H1 (cell line): Measurements from ENCODE around the gene DKK3. TPM values are rescaled to one million over a fixed set of nuclear protein-coding genes. Genes with fewer than 3 reads are reported as not detected.

Experiments
- HDAC2 ChIP-seq, 2 experiments: fragments of 300-600 bp in 1 of 2; sonication (generic) in 1 of 2; IDR thresholded peaks; 2 replicates each; pipeline ENCODE4 v1.6.1; 2011 to 2012; ENCODE audit warnings: low read depth in 2 of 2, low read length in 2 of 2, mild to moderate bottlenecking in 2 of 2, moderate library complexity in 2 of 2, borderline replicate concordance in 1 of 2, inconsistent platforms in 1 of 2
- POLR2A ChIP-seq, 2 experiments: IDR thresholded peaks; 1 replicate in 1 of 2; 2 replicates in 1 of 2; pipeline ENCODE4 v1.6.1; 2011; ENCODE audit warnings: low read depth in 2 of 2, low read length in 2 of 2, mild to moderate bottlenecking in 2 of 2; ENCODE audit errors: control extremely low read depth in 1 of 2
- SIRT6 ChIP-seq: IDR thresholded peaks from one replicate; pipeline ENCODE4 v1.7.1; 2012; ENCODE audit warnings: low read length, inconsistent platforms
- polyA plus RNA-seq, 7 experiments: library from polyadenylated mRNA; depleted of rRNA in 3 of 7; stranded (reverse) in 5 of 7; unstranded in 2 of 7; fragments of >200 nt in 5 of 7; fragments of 200-250 nt in 2 of 7; gene quantifications; 1 replicate in 5 of 7; 2 replicates in 1 of 7; 4 replicates in 1 of 7; pipeline versions ENCODE4 v1.2.1 to v1.2.3, GENCODE V29; 2011 to 2013; ENCODE audit warnings: missing spikeins in 2 of 7, mixed read lengths in 2 of 7
- total RNA-seq: library from RNA; stranded (reverse); fragmentation: NEBNext Ultra II Directional; extraction: Animal tissue kit (Norgen Biotek cat#: 25700); gene quantifications from 2 replicates; pipeline ENCODE4 v1.2.1, GENCODE V29; 2021
- TF ChIP-seq, protein P1 (sequence below): fragments of 300-600 bp; sonication (generic); IDR thresholded peaks from 2 replicates; pipeline ENCODE4 v1.7.1; 2012; ENCODE audit warnings: low read length, moderate library complexity, mild to moderate bottlenecking, inconsistent platforms; ENCODE audit not compliant: insufficient replicate concordance

The DKK3 gene
- total and polyA plus RNA-seq, 2 of the 8 experiments (the other 6 are each of a cell fraction or from before 2014, with no cell fraction given): 30.0 to 40.1 TPM

DNA sequence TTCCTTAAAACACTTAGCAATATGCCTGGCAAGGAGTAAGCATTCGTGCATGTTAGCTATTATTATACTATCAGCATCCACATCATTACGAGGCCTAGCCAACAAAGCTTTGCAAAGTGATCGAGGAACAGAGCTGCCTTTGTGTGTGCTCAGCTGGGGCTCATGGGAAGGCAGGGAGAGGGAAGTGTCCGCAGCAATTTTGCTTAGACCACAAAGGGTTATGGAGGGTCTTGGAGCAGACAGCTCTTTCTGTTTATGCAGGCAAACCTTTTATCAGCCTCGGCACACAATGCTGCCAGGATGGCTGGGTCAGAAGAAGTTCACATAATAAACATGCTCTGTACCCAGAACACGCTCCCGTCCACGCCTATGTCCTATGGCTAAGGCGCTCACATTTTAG, 10.9 kb upstream of the DKK3 start (continued):
- TF ChIP-seq POLR2A (IDR thresholded peaks at IDR 0.05; ENCODE audit: control extremely low read depth in 1 of 2, low read depth in 2 of 2, low read length in 2 of 2) (no peak), HDAC2 (IDR thresholded peaks at IDR 0.05; ENCODE audit: borderline replicate concordance in 1 of 2, low read depth in 2 of 2, low read length in 2 of 2) (no peak), SIRT6 (no peak)
- TF ChIP-seq, protein P1, sequence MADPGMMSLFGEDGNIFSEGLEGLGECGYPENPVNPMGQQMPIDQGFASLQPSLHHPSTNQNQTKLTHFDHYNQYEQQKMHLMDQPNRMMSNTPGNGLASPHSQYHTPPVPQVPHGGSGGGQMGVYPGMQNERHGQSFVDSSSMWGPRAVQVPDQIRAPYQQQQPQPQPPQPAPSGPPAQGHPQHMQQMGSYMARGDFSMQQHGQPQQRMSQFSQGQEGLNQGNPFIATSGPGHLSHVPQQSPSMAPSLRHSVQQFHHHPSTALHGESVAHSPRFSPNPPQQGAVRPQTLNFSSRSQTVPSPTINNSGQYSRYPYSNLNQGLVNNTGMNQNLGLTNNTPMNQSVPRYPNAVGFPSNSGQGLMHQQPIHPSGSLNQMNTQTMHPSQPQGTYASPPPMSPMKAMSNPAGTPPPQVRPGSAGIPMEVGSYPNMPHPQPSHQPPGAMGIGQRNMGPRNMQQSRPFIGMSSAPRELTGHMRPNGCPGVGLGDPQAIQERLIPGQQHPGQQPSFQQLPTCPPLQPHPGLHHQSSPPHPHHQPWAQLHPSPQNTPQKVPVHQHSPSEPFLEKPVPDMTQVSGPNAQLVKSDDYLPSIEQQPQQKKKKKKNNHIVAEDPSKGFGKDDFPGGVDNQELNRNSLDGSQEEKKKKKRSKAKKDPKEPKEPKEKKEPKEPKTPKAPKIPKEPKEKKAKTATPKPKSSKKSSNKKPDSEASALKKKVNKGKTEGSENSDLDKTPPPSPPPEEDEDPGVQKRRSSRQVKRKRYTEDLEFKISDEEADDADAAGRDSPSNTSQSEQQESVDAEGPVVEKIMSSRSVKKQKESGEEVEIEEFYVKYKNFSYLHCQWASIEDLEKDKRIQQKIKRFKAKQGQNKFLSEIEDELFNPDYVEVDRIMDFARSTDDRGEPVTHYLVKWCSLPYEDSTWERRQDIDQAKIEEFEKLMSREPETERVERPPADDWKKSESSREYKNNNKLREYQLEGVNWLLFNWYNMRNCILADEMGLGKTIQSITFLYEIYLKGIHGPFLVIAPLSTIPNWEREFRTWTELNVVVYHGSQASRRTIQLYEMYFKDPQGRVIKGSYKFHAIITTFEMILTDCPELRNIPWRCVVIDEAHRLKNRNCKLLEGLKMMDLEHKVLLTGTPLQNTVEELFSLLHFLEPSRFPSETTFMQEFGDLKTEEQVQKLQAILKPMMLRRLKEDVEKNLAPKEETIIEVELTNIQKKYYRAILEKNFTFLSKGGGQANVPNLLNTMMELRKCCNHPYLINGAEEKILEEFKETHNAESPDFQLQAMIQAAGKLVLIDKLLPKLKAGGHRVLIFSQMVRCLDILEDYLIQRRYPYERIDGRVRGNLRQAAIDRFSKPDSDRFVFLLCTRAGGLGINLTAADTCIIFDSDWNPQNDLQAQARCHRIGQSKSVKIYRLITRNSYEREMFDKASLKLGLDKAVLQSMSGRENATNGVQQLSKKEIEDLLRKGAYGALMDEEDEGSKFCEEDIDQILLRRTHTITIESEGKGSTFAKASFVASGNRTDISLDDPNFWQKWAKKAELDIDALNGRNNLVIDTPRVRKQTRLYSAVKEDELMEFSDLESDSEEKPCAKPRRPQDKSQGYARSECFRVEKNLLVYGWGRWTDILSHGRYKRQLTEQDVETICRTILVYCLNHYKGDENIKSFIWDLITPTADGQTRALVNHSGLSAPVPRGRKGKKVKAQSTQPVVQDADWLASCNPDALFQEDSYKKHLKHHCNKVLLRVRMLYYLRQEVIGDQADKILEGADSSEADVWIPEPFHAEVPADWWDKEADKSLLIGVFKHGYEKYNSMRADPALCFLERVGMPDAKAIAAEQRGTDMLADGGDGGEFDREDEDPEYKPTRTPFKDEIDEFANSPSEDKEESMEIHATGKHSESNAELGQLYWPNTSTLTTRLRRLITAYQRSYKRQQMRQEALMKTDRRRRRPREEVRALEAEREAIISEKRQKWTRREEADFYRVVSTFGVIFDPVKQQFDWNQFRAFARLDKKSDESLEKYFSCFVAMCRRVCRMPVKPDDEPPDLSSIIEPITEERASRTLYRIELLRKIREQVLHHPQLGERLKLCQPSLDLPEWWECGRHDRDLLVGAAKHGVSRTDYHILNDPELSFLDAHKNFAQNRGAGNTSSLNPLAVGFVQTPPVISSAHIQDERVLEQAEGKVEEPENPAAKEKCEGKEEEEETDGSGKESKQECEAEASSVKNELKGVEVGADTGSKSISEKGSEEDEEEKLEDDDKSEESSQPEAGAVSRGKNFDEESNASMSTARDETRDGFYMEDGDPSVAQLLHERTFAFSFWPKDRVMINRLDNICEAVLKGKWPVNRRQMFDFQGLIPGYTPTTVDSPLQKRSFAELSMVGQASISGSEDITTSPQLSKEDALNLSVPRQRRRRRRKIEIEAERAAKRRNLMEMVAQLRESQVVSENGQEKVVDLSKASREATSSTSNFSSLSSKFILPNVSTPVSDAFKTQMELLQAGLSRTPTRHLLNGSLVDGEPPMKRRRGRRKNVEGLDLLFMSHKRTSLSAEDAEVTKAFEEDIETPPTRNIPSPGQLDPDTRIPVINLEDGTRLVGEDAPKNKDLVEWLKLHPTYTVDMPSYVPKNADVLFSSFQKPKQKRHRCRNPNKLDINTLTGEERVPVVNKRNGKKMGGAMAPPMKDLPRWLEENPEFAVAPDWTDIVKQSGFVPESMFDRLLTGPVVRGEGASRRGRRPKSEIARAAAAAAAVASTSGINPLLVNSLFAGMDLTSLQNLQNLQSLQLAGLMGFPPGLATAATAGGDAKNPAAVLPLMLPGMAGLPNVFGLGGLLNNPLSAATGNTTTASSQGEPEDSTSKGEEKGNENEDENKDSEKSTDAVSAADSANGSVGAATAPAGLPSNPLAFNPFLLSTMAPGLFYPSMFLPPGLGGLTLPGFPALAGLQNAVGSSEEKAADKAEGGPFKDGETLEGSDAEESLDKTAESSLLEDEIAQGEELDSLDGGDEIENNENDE: no peak
